ENCODE data around the gene SPPL3.

The SPPL3 gene

DNA sequence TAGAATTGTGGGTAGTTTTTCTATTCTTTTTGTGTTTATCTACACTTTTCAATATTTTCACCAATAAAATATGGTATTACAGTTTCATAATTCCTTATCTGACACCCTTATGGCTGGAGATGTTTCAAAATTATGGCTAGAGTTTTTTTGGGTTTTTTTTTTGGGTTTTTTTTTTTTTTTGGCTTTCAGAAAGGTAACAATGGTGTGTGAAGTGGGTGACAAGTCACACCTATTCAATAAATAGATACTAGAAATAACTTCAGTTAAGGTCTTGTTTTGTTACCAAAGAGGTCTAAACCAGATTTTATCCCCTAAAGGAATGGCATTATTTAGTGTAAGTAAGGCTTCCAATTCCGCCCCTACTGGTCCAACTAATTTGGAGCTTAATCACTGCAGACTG, 19.5 kb downstream of the SPPL3 start:
- no peak for DNase-seq (ENCODE audit: low read depth in 1 of 2, low spot score in 1 of 2)
- H3K27me3 ChIP-seq (ENCODE audit: insufficient read depth, poor library complexity, severe bottlenecking), result no peaks in the 10 kb centered on the region
- H3K4me3 ChIP-seq (replicated peaks; ENCODE audit: insufficient read depth, low read length), result no peak overlapping the region
- H3K27ac ChIP-seq (replicated peaks), result no peak overlapping the region
- TF ChIP-seq, protein P1, sequence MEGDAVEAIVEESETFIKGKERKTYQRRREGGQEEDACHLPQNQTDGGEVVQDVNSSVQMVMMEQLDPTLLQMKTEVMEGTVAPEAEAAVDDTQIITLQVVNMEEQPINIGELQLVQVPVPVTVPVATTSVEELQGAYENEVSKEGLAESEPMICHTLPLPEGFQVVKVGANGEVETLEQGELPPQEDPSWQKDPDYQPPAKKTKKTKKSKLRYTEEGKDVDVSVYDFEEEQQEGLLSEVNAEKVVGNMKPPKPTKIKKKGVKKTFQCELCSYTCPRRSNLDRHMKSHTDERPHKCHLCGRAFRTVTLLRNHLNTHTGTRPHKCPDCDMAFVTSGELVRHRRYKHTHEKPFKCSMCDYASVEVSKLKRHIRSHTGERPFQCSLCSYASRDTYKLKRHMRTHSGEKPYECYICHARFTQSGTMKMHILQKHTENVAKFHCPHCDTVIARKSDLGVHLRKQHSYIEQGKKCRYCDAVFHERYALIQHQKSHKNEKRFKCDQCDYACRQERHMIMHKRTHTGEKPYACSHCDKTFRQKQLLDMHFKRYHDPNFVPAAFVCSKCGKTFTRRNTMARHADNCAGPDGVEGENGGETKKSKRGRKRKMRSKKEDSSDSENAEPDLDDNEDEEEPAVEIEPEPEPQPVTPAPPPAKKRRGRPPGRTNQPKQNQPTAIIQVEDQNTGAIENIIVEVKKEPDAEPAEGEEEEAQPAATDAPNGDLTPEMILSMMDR (IDR thresholded peaks at IDR 0.05; ENCODE audit: insufficient read depth, low read length), result no peak
- TF ChIP-seq, protein P2, sequence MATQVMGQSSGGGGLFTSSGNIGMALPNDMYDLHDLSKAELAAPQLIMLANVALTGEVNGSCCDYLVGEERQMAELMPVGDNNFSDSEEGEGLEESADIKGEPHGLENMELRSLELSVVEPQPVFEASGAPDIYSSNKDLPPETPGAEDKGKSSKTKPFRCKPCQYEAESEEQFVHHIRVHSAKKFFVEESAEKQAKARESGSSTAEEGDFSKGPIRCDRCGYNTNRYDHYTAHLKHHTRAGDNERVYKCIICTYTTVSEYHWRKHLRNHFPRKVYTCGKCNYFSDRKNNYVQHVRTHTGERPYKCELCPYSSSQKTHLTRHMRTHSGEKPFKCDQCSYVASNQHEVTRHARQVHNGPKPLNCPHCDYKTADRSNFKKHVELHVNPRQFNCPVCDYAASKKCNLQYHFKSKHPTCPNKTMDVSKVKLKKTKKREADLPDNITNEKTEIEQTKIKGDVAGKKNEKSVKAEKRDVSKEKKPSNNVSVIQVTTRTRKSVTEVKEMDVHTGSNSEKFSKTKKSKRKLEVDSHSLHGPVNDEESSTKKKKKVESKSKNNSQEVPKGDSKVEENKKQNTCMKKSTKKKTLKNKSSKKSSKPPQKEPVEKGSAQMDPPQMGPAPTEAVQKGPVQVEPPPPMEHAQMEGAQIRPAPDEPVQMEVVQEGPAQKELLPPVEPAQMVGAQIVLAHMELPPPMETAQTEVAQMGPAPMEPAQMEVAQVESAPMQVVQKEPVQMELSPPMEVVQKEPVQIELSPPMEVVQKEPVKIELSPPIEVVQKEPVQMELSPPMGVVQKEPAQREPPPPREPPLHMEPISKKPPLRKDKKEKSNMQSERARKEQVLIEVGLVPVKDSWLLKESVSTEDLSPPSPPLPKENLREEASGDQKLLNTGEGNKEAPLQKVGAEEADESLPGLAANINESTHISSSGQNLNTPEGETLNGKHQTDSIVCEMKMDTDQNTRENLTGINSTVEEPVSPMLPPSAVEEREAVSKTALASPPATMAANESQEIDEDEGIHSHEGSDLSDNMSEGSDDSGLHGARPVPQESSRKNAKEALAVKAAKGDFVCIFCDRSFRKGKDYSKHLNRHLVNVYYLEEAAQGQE (IDR thresholded peaks at IDR 0.05; ENCODE audit: insufficient replicate concordance, low read depth), result no peak
- TF ChIP-seq GABPA (IDR thresholded peaks at IDR 0.05; ENCODE audit: low read depth), result no peak
- no peak for TF ChIP-seq SPI1 (IDR thresholded peaks at IDR 0.05; ENCODE audit: borderline replicate concordance, low read depth)
- TF ChIP-seq POLR2AphosphoS5 (IDR thresholded peaks at IDR 0.05; ENCODE audit: low read depth), result no peak

DNA sequence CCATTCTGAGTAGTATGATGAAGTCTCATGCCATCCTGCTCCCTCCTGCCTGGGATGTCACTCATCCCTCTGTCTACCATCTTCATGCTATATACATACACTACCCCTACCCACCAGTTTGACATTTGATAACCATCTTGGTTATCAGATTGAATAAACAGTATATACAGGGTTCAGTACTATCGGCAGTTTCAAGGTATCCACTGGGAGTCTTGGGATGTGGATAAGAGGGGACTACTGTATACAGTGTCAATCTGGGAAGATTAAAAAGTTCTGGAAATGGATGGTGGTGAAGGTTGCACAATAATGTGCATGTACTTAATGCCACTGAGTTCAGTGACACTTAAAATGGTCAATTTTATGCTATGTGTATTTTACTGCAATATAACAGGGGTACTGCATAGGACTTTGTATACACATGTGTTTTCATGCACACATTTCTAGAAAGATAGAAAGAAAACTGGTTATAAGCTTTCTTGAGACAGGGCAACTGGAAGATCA, 22.1 kb downstream of the SPPL3 start:
- Histone ChIP-seq H3K4me3 (replicated peaks; ENCODE audit: insufficient read depth, low read length) (no peak overlapping the region), H3K27me3 (ENCODE audit: insufficient read depth, poor library complexity, severe bottlenecking) (no peaks in the 10 kb centered on the region), H3K27ac (replicated peaks) (no peak overlapping the region)
- no peak for DNase-seq (ENCODE audit: low read depth in 1 of 2, low spot score in 1 of 2)
- TF ChIP-seq, protein P2 (IDR thresholded peaks at IDR 0.05; ENCODE audit: insufficient replicate concordance, low read depth), result no peak
- TF ChIP-seq POLR2AphosphoS5 (IDR thresholded peaks at IDR 0.05; ENCODE audit: low read depth) (no peak), SPI1 (IDR thresholded peaks at IDR 0.05; ENCODE audit: borderline replicate concordance, low read depth) (no peak), GABPA (IDR thresholded peaks at IDR 0.05; ENCODE audit: low read depth) (no peak)

DNA sequence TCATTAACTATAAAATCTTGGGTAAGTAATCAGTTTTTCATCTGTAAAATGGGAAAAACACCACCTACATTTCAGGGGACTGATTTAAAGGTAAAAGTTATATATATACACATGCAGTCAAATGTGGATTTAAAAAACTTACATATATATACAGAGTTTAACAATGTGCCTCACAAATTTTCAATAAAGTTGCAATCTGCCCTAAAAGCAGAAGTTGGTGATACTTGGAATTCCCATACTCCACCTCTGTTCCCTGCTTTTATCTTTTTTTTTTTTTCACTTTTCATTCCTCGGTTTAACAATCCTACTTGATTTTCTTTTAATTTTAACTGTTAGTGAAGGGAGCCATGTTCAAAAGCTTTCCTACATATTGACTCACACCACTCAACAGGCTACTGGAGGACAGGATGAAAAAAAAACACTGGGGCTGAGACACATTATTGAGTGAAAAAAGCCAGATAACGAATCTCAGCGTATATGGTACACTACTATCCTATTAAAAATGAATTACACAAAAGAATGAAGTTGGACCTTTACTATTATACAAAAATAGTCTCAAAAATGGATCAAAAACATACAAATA, 24.3 kb downstream of the SPPL3 start:
- Histone ChIP-seq H3K27me3 (ENCODE audit: insufficient read depth, poor library complexity, severe bottlenecking) (no peaks in the 10 kb centered on the region), H3K4me3 (replicated peaks; ENCODE audit: insufficient read depth, low read length) (no peak overlapping the region), H3K27ac (replicated peaks) (no peak overlapping the region)
- DNase-seq (ENCODE audit: low read depth in 1 of 2, low spot score in 1 of 2), result no peak
- TF ChIP-seq, protein P2 (IDR thresholded peaks at IDR 0.05; ENCODE audit: insufficient replicate concordance, low read depth), result no peak

DNA sequence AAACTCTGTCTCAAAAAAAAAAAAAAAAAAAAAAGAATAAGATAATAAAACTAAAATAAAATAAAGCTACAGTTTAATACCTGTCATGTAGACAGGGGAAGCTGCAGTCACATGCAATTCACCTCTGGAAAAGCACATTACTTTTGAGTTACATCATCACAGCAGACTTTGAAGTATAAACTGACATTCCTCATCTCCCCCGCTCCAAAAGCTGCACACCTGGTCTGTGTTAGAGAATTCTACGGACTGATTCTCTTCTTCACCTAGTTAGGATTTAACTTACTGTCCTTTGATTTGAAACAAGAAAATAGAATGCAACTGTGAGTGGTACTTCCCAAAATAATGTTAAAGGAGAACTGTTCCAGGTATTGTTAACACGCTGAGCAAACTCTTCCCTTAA, 25.1 kb downstream of the SPPL3 start:
- H3K27me3 ChIP-seq (ENCODE audit: insufficient read depth, poor library complexity, severe bottlenecking), result no peaks in the 10 kb centered on the region
- no peak for TF ChIP-seq SPI1 (IDR thresholded peaks at IDR 0.05; ENCODE audit: borderline replicate concordance, low read depth)
- TF ChIP-seq GABPA (IDR thresholded peaks at IDR 0.05; ENCODE audit: low read depth), result no peak
- TF ChIP-seq POLR2AphosphoS5 (IDR thresholded peaks at IDR 0.05; ENCODE audit: low read depth), result no peak
- TF ChIP-seq, protein P2 (IDR thresholded peaks at IDR 0.05; ENCODE audit: insufficient replicate concordance, low read depth), result no peak
- TF ChIP-seq, protein P1 (IDR thresholded peaks at IDR 0.05; ENCODE audit: insufficient read depth, low read length), result no peak
- no peak for DNase-seq (ENCODE audit: low read depth in 1 of 2, low spot score in 1 of 2)
- no peak overlapping the region for H3K4me3 ChIP-seq (replicated peaks; ENCODE audit: insufficient read depth, low read length)
- no peak overlapping the region for H3K27ac ChIP-seq (replicated peaks)

Data from HL-60 (cell line).